GM18526 (cell line): Measurements from ENCODE around the gene ZNF546.

Experiments
- POLR2A ChIP-seq: IDR thresholded peaks from 3 replicates; pipeline ENCODE4 v1.6.1; 2011; ENCODE audit not compliant: insufficient read length; ENCODE audit errors: extremely low read depth

Gene ZNF546

DNA sequence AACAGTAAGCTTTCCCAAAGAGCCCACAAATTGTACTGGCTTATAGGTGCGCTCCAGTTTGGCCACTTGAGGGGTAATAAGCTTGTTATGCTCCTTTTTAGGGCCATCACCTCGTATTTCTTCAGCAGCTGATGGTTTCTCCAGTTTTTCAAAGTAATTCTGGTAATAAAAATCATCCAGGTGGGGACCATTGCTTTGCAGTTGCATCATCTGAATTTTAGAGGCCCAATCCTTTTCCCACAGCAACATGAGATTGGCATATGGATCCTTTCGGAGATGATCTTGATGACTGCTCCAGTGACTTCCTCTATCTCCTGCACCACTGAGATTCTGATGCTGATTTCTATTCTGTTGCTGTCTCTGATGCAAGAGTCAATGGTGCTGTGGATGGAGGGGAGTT, 27.1 kb downstream of the ZNF546 start:
- no peak for TF ChIP-seq POLR2A

DNA sequence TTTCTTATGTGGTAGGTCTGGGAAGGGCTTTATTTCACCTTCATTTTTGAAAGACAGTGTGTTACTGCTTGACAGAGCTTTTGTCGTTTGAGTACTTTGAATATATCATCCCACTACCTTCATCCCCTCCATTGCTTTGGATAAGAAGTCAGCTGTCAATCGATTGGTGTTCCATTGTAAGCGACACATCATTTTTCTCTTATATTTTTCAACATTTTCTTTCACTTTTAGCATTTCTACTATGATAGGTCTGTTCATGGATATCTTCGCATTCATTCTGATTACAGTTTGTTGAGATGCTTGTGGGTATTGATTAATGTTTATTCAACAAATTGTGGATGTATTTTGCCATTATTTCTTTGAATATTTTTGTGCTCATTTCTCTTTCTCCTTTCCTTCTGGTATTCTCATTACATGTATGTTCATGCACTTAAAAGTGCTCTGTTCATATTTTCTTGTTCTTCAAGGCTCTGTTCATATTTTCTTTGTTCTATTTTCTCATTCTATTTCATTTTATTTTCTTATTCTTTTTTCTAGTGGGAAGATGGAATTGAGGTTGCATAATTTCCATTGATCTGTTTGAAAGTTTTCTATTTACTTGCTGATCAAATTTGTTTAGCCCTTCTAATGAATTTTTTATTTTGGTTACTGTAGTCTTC, 29.2 kb downstream of the ZNF546 start:
- no peak for TF ChIP-seq POLR2A

GRCh38 chr19:40026597-40026970, 29.7 kb downstream of the ZNF546 start:
- no peak for TF ChIP-seq POLR2A

DNA sequence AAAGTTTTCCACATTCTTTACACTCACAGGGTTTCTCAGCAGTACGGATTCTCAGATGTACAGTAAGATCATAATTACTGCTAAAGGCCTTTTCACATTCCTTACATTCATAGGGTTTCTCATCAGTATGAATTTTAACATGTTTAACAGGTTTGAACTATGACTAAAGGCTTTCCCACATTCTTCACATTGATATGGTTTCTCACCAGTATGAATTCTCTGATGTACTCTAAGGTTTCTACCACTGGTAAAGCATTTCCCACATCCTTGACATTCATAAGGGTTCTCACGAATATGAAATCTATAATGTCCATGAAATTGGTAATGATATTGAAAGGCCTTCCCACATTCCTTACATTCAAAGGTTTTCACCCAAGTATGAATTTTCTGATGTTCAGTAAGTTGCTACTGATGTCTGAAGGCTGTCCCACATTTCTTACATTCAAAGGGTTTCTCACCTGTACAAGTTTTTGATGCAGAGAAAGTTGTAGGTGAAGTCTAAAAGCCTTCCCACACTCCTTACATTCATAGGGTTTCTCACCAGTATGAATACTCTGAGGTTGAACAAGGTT, 37.2 kb downstream of the ZNF546 start:
- TF ChIP-seq POLR2A, result no peak

- no peak for TF ChIP-seq POLR2A
Observed at GRCh38 chr19:40035996-40036395, 39.1 kb downstream of the ZNF546 start.

DNA sequence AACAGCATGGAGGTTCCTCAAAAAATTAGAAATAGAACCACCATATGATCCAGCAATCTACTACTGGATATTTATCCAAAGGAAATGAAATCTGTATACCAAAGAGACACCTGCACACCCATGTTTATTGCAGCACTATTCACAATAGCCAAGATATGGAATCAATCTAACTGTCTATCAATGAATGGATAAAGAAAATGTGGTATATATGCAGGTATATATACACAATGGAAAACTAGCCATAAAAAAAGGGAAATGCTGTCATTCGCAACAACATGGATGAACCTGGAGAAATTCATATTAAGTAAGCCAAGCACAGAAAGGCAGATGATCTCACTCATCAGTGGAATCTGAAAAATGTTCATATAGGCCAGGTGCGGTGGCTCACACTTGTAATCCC, 56.6 kb downstream of the ZNF546 start:
- TF ChIP-seq POLR2A, result no peak

DNA sequence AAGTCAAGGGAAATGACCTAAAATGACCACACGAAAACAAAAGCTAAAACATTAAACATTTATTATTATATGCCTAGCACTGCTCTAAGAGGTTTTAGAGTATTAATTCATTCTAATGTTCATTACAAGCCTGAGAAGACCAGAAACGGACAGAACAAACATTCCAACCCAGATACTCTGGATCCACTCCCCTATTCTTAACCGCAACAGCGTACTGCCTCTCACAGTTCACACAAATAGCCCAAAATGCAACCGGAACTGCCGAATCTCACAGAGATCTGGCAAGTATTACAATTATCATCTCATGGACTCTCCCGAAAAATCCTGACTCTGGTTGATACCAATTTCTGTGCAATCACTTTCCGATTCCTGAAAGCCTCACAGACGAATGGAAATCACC, 57.8 kb downstream of the ZNF546 start:
- no peak for TF ChIP-seq POLR2A

GRCh38 chr19:40055049-40055448, 58.2 kb downstream of the ZNF546 start:
- TF ChIP-seq POLR2A, result no peak

GRCh38 chr19:40055832-40056504, 59.1 kb downstream of the ZNF546 start, which contains the start of gene ZNF780B:
ZNF780B (minus strand) TSS chr19:40056231; CDS start chr19:40050332, 5,899 bp downstream.
- peak; percentile 63 for TF ChIP-seq POLR2A

- TF ChIP-seq POLR2A, result no peak
Observed at GRCh38 chr19:40056505-40056904, 59.6 kb downstream of the ZNF546 start.

DNA sequence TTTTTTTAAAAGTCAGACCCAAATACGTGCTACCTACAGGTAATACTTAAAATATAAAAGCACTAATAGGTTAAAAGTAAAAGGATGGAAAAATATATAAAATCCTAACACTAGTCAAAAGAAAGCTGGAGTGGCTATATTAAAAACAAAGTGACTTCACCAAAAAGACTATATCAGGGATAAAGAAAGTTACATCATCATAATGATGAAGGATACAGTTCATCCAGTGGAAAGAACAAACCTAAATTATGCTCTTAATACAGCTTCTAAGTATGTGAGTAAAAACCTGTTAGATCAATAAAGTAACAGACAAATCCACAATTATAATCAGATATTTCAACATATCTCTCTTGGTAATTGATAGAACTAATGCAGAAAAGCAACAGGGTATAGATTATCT, 60.3 kb downstream of the ZNF546 start:
- no peak for TF ChIP-seq POLR2A

GRCh38 chr19:40059624-40060023, 62.8 kb downstream of the ZNF546 start:
- TF ChIP-seq POLR2A, result no peak

DNA sequence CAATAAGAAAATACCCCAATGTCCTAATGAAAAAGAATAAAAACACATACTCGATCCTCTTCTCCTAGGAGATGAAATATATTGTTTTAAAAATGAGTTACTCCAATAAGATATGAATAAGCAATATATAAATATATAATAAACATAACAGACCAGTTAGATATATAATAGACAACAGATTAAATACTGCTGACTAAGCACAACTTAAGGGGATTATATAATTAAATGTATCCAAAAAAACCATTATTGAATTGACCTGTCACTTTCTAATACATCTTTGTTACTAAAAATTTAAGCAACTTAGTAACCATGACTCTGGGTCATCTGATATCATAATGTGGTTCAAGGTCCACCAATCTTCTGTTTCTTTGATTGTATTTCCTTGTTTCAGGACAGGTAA, 73.2 kb downstream of the ZNF546 start:
- TF ChIP-seq POLR2A, result no peak
